DOHH2 (cell line): ENCODE results near the gene B4GALT5.

Experiments used
- H3F3A ChIP-seq: fragments of 200-600 bp; sonication (generic), shearing (Covaris generic); 2 replicates; pipeline ENCODE4 v1.6.0; 2016; ENCODE audit warnings: antibody characterized with exemption, mild to moderate bottlenecking; ENCODE audit not compliant: control insufficient read depth, insufficient read depth
- H3K27ac ChIP-seq: fragments of 200-600 bp; sonication (generic); 2 replicates; pipeline ENCODE4 v1.5.1; 2014; ENCODE audit warnings: low read depth, mild to moderate bottlenecking, low read length, moderate library complexity
- H3K27me3 ChIP-seq: fragments of 200-600 bp; sonication (generic); 2 replicates; pipeline ENCODE4 v1.6.1; 2014; ENCODE audit warnings: mild to moderate bottlenecking, low read length, mixed read lengths; ENCODE audit not compliant: control insufficient read depth
- H3K36me3 ChIP-seq: fragments of 200-600 bp; sonication (generic); 2 replicates; pipeline ENCODE4 v1.6.1; 2014; ENCODE audit warnings: mild to moderate bottlenecking, low read length, moderate library complexity, mixed read lengths; ENCODE audit not compliant: control insufficient read depth
- H3K4me1 ChIP-seq: fragments of 200-600 bp; sonication (generic); 2 replicates; pipeline ENCODE4 v1.6.1; 2014; ENCODE audit warnings: mild to moderate bottlenecking, low read length, mixed read lengths; ENCODE audit not compliant: control insufficient read depth
- H3K4me2 ChIP-seq: fragments of 200-600 bp; sonication (generic); 2 replicates; pipeline ENCODE4 v1.6.0; 2014; ENCODE audit warnings: mild to moderate bottlenecking, low read length, moderate library complexity
- H3K4me3 ChIP-seq: fragments of 200-600 bp; sonication (generic); 2 replicates; pipeline ENCODE4 v1.5.1; 2014; ENCODE audit warnings: mild to moderate bottlenecking, low read length, mixed read lengths
- H3K79me2 ChIP-seq: fragments of 200-600 bp; sonication (generic); 2 replicates; pipeline ENCODE4 v1.6.1; 2014; ENCODE audit warnings: mild to moderate bottlenecking, low read length, mixed read lengths; ENCODE audit not compliant: control insufficient read depth
- H3K9me2 ChIP-seq: fragments of 200-600 bp; sonication (generic); replicated peaks from 2 replicates; pipeline ENCODE4 v1.6.1; 2014; ENCODE audit warnings: mild to moderate bottlenecking, low read length, mixed read lengths; ENCODE audit not compliant: control insufficient read depth
- H3K9me3 ChIP-seq: fragments of 200-600 bp; sonication (generic); 2 replicates; pipeline ENCODE4 v1.6.1; 2014; ENCODE audit warnings: antibody characterized with exemption, low read length, mixed read lengths; ENCODE audit not compliant: control insufficient read depth, insufficient read depth
- H4K20me1 ChIP-seq: fragments of 200-600 bp; sonication (generic); 2 replicates; pipeline ENCODE4 v1.6.0; 2014; ENCODE audit warnings: low read depth, mild to moderate bottlenecking, antibody characterized with exemption, low read length, moderate library complexity; ENCODE audit not compliant: control insufficient read depth, insufficient read depth
- EZH2phosphoT487 ChIP-seq: fragments of 200-600 bp; sonication (generic); IDR thresholded peaks from 2 replicates; pipeline ENCODE4 v1.6.1; 2017; ENCODE audit warnings: borderline replicate concordance, mild to moderate bottlenecking, antibody characterized with exemption, low read length, moderate library complexity, mixed read lengths
- TF ChIP-seq, protein P1 (sequence below): fragments of 200-600 bp; sonication (generic); IDR thresholded peaks from one replicate; pipeline ENCODE4 v1.5.1; 2014; ENCODE audit warnings: antibody characterized with exemption, mild to moderate bottlenecking, low read depth, low read length; ENCODE audit not compliant: poor library complexity, severe bottlenecking

Gene B4GALT5

DNA sequence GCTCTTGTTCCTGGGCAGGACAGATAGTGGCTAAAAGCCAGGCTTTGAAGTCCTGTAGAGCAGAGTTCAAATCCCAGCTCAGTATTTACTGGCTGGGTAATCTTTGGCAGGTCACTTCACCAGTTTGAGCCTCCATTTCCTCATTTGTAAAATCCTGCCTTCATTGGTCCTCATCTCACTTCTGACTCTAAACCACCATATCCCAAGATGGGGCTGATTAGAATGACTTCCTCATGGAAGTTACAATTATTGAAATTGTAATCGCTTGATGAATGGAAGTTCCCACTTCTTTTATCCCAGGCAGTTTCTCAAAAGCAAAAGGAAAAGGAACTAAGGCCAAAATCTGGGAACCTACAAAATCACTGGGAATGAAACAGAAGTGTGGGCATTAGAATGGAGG is 35.9 kb upstream of the B4GALT5 start:
- Histone ChIP-seq H3F3A (peaks cover 3% of the 10 kb centered on the region; the same call in 1 of the 2 replicates), H3K4me3 (no peak overlapping the region), H3K4me1 (peaks cover 28% of the 10 kb centered on the region), H3K9me3 (no peaks in the 10 kb centered on the region), H3K9me2 (no peaks in the 10 kb centered on the region), H3K4me2 (no peak overlapping the region), H3K79me2 (no peaks in the 10 kb centered on the region), H3K27ac (no peak overlapping the region), H4K20me1 (no peaks in the 10 kb centered on the region), H3K36me3 (no peaks in the 10 kb centered on the region), H3K27me3 (no peaks in the 10 kb centered on the region)
- TF ChIP-seq EZH2phosphoT487, result no peak
- TF ChIP-seq, protein P1, sequence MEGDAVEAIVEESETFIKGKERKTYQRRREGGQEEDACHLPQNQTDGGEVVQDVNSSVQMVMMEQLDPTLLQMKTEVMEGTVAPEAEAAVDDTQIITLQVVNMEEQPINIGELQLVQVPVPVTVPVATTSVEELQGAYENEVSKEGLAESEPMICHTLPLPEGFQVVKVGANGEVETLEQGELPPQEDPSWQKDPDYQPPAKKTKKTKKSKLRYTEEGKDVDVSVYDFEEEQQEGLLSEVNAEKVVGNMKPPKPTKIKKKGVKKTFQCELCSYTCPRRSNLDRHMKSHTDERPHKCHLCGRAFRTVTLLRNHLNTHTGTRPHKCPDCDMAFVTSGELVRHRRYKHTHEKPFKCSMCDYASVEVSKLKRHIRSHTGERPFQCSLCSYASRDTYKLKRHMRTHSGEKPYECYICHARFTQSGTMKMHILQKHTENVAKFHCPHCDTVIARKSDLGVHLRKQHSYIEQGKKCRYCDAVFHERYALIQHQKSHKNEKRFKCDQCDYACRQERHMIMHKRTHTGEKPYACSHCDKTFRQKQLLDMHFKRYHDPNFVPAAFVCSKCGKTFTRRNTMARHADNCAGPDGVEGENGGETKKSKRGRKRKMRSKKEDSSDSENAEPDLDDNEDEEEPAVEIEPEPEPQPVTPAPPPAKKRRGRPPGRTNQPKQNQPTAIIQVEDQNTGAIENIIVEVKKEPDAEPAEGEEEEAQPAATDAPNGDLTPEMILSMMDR, result no peak

DNA sequence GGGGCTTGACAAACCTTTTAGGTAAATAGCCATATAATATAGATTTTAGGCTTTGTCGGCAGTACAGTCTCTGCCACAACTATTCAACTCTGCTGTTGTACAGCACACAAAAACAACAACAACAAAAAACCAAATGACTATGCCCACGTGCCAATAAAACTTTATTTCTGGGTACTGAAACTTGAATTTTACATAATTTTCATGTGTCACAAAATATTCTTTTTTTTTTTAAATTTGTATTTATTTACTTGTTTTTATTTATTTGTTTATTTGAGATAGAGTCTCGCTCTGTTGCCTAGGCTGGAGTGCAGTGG is 34.8 kb upstream of the B4GALT5 start:
- no peaks in the 10 kb centered on the region for H4K20me1 ChIP-seq
- H3K4me1 ChIP-seq, result peaks cover 28% of the 10 kb centered on the region
- no peaks in the 10 kb centered on the region for H3K9me2 ChIP-seq
- TF ChIP-seq, protein P1, result no peak
- TF ChIP-seq EZH2phosphoT487, result no peak
- H3K4me3 ChIP-seq, result no peak overlapping the region
- no peaks in the 10 kb centered on the region for H3K27me3 ChIP-seq
- H3K79me2 ChIP-seq, result no peaks in the 10 kb centered on the region
- no peak overlapping the region for H3K27ac ChIP-seq
- no peaks in the 10 kb centered on the region for H3K36me3 ChIP-seq
- H3F3A ChIP-seq, result peaks cover 3% of the 10 kb centered on the region; the same call in 1 of the 2 replicates
- no peaks in the 10 kb centered on the region for H3K9me3 ChIP-seq
- no peak overlapping the region for H3K4me2 ChIP-seq

DNA sequence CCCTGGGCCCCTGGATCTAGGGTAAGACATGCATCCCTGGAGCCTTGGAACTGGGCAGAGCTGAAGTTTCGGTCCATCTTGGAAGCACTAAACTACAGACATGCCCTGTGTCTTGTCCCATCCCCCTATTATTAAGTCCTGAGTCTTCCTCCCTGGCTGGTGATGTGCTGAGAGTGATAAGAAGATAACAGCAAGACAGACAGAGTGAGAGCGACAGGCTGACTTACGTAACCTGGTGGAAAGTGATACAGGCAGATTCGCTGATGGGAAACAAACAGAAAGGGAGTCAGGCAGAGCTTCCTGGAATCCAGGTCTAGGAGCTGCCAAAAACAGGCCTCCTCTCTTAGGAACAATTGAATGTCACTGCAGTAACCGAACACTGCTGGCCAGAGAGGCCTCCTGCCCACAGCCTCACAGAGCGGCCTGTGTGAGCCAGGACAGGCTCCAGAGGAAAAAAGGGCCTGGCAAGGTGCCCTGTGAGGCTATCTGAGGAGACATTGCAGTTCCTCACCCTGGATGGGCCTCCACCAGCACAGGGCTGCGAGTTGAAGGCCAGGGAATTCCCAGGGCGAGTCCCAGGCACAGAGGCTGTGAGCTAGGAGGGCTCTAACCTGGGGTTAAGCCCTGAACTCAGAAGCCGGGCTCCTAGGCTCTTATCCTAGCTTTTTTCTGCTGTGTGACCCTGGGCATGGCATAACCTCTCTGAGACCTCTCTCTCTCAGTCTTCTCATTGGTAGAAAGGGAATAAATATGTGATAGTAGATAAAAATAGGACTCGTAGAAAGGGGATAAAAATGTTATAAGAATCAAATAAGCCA is 34.2 kb upstream of the B4GALT5 start:
- no peaks in the 10 kb centered on the region for H4K20me1 ChIP-seq
- H3K9me2 ChIP-seq, result no peaks in the 10 kb centered on the region
- no peak overlapping the region for H3K27ac ChIP-seq
- TF ChIP-seq, protein P1, result no peak
- TF ChIP-seq EZH2phosphoT487, result no peak
- no peak overlapping the region for H3K4me2 ChIP-seq
- H3K9me3 ChIP-seq, result no peaks in the 10 kb centered on the region
- H3K79me2 ChIP-seq, result no peaks in the 10 kb centered on the region
- H3K27me3 ChIP-seq, result no peaks in the 10 kb centered on the region
- H3K4me1 ChIP-seq, result peaks cover 23% of the 10 kb centered on the region
- no peak overlapping the region for H3K4me3 ChIP-seq
- H3K36me3 ChIP-seq, result no peaks in the 10 kb centered on the region
- H3F3A ChIP-seq, result peaks cover 3% of the 10 kb centered on the region; the same call in 1 of the 2 replicates

DNA sequence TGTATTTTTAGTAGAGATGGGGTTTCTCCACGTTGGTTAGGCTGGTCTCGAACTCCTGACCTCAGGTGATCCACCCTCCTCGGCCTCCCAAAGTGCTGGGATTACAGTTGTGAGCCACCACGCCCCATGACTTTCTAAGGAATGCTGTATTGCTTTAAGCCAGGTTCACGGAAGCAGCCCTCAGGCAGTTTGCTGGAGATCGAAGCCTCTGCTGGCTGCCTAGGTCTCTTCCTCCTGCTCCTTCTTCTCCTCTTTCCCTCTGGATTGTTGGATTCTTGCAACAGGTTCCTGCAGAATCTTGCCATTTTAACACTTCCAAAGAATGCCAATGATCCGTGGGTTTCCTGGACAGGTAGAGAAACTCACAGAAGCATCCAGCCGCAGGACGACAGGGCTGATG is 29.3 kb upstream of the B4GALT5 start:
- Histone ChIP-seq H3K4me2 (no peak overlapping the region), H3K27me3 (no peaks in the 10 kb centered on the region), H4K20me1 (no peaks in the 10 kb centered on the region), H3F3A (no peaks in the 10 kb centered on the region), H3K9me3 (no peaks in the 10 kb centered on the region), H3K4me3 (no peak overlapping the region), H3K27ac (no peak overlapping the region), H3K79me2 (no peaks in the 10 kb centered on the region), H3K36me3 (no peaks in the 10 kb centered on the region), H3K4me1 (no peaks in the 10 kb centered on the region), H3K9me2 (no peaks in the 10 kb centered on the region)
- TF ChIP-seq, protein P1, result no peak
- TF ChIP-seq EZH2phosphoT487, result no peak
